Astrocyte of the hippocampus (primary cell): ENCODE measurements around the gene EMSY.
A peak's percentile ranks its signal among the peaks of the same experiment; 100 is the strongest.

ENCODE experiments used
- DNase-seq: peaks from one replicate; pipeline ENCODE4 v3.0.0; 2011; ENCODE audit warnings: low read depth, low spot score

EMSY gene

GRCh38 chr11:76597533-76598425 is 153.0 kb downstream of the EMSY start:
- no peak for DNase-seq

GRCh38 chr11:76598426-76598839 is 153.6 kb downstream of the EMSY start:
- DNase-seq: peak; percentile 72

- DNase-seq: peak; percentile 86
These were observed 154.5 kb downstream of the EMSY start for GRCh38 chr11:76599041-76600013.

GRCh38 chr11:76600124-76600655 is 155.4 kb downstream of the EMSY start:
- no peak for DNase-seq

- no peak for DNase-seq
These were observed 156.5 kb downstream of the EMSY start for GRCh38 chr11:76601272-76601671.

GRCh38 chr11:76601724-76602123 is 156.9 kb downstream of the EMSY start:
- DNase-seq: no peak

- no peak for DNase-seq
These were observed 157.6 kb downstream of the EMSY start for GRCh38 chr11:76602431-76602861.
